GM10847 (cell line): ENCODE data around the gene MYO1G.
A peak's percentile ranks its signal among the peaks of the same experiment; 100 is the strongest.

Source experiments
- POLR2A ChIP-seq: IDR thresholded peaks from 2 replicates; pipeline ENCODE4 v1.6.1; 2011; ENCODE audit not compliant: insufficient read length; ENCODE audit errors: extremely low read depth

Gene MYO1G

DNA sequence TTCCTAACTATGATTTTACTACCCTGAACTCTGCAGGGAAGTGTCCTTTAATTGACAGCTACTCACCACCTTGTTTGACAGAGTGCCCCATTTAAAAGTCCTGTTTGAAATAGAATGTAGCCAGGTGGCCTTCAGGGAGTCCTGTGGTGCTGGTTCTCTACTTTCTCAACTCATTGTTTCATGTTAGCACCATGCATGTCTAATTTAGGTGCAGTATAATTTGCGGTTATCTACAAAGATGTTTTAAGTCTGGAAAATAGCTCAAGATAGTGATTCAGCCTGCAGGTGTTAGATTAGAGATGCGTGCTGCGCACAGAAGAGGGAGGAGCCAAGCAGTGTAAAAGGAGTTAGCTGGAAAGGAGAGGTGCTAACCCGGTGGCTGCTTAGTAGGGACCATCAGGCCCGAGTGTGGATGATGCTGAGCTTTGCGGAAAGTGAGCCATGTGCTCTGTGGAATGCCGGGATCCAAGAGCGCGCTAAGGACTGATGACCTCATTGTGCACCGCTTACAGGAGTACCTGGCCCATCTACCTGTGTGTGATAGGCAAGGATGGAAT lies 22.4 kb upstream of the MYO1G start:
- no peak for TF ChIP-seq POLR2A

DNA sequence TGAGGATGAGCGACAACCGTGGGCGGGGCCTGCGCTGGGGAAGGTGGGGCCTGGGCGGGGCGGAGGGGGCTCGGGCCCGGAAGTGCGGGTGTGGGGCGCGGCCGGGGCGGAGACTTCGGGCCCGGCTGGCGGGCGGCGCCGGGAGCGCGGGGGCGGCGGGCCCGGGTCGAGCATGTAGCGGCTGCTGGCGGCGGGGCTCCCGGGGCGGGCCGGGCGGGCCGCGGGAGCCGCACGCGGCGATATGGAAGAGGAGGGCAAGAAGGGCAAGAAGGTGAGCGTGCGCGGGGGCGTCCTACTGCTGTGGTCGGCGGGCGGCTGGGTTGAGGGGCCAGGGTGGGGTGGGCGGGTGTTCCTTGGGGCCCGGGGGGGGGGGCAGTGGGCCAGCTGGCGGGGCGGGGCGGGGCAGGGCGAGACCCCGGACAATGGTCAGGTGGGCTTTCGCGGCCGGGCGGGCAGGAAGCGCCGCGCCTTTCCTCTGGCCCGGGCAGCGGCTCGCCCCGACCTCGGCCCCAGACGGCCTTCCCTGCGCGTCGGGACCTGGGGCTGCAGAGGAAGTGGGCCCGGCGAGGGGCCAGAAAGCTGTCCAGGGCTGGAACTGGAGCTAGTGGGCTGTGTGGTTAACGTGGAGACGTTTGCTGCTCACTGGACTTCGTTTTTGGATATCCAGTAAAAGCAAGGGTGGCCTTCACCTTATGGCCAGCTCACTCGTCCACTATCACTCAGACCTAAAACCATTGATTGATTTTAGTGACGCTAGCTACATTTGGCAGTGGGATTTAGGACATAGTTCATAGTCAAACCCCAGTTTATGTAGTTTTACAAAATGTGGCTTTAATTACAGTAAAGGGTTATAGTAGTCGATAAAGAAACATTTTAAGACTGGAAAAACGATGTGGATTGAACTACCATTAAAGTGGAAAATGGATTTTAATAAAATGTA lies 21.5 kb upstream of the MYO1G start, which contains the start of gene CCM2:
Gene CCM2 (plus strand): TSS at position 109 of the 940 bp plus-strand sequence. CDS start 133 bp downstream, at position 242.
- TF ChIP-seq POLR2A: peak; percentile 32

DNA sequence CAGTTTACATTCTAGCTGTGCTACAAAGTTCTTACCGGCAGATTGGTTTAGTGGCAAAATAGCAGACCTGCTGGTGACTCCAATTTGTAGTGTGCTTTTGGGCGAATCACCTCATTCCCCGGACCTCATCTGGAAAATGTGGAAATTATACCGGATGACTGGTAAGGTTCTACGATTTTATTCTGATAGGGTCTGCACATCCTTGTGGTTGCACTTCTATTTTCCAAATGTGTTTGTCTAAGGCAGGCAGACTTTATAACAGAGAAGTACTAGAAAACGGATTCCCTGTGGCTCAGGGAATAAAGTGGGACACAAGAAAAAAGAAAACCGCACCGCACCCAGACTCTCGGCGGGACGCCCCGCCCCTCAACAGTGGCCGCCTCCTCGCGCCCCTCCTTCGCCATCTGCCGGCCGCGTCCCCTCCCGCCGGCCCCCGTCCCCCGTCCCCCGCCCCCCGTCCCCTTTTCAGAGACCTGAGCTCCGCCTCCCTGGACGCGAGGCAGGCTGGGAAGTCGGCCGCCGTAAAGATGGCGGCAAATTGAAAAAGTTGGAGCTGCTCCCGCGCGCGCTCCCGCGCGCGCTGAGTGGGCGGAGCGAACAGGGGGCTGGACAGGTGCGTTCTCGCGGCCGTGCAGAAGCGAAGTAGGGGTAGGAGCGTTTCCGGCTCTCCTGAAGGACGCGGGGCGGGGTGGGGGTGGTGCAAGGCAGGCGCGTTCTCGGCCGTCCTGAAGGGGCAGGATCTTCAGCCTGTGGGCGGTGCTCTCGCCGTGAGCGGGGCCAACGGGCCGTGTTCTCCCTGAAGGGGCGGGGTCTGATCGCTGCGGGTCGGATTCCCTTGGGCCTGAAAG lies 20.7 kb upstream of the MYO1G start:
- no peak for TF ChIP-seq POLR2A

DNA sequence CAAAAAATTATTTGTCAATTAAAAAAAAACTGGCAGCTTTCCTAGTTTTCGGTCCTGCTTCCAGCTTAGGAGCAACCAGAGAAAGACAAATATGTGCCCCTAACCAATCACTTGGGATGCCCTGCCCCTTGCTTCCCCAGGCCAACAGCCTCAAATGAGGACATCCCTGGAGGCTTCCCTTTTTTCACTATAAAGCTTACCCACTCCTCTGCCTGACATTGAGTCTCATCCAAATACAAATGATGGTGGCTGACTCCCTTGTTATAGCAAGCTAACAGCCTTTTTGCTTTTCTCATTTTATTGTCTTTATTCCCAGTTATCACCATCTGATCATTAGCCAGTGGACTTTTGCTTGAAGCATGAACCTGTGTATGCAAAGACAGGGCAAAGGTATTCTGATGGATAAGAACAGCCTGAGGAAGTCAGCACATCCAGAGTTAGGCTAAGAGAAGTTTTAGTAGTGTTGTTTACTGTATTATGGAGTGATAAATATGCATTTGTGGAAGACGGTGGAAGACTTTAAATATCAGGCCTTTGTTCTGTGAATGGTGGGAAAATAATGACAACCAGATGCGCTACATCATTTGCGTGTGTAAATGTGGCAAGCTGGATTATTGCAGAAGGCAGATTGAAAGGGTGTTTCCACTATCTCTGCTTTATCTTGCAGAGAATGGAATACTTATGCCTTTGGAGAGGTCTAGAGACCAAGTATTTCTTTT lies 19.5 kb upstream of the MYO1G start:
- TF ChIP-seq POLR2A: no peak

DNA sequence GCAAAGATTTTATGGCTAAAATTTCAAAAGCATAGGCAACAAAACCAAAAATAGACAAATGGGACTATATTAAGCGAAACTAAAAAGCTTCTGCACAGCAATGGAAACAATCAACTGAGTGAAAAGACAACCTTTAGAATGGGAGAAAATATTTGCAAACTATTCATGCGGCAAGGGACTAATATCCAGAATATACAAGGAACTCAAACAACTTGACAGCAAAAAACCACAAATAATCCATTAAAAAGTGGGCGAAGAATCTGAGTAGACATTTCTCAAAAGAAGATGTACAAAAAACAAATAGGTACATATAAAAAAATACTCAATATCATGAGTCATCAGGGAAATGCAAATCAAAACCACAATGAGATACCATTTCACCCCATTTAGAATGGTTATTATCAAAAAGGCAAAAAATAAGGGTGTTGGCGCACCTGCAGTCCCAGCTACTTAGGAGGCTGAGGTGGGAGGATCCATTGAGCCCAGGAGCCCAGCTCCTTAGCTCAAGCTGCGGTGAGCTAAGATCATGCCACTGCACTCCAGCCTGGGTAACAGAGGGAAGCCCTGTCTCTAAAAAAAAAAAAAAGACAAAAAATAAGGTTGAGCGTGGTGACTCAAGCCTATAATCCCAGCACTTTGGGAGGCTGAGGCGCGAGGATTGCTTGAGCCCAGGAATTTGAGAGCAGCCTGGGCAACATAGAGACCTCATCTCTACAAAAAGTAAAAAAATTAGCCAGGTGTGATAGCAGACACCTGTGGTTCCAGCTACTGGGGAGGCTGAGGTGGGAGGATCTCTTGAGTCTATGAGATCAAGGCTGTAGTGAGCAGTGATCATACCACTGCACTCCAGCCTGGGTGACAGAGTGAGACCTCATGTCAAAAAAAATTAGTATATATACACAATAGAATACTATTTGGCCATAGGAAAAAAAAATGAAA lies 17.0 kb upstream of the MYO1G start:
- TF ChIP-seq POLR2A: no peak

DNA sequence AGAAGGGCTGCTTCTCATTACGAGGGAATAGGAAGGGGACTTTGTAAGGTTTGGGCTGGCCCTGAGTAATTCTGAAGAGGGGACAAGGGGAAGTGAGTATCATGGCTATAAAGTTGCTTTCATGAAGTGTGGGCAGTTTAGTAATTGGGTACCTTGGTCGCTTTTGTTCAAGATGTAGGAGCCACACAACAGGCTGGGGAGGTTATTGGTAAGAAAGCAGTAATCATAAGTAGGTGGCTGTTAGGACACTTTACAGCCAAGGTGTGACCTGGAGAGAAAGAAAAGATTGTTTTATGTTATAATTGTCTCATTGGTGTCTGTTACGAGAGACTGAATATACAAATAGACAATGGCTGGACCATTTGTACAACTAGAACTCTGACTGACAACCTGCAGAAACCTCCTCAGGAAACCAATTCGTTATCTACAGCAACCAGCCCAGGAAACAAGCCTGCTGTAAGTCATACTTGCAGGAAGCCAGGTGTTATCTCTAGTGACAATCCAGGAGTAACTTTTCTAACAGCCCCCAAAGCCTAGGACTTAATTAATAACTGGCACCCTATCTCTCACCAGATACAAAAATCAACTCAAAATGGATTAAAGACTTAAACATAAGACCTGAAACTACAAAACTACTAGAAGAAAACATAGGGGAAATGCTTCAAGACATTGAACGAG lies 16.2 kb upstream of the MYO1G start:
- no peak for TF ChIP-seq POLR2A

DNA sequence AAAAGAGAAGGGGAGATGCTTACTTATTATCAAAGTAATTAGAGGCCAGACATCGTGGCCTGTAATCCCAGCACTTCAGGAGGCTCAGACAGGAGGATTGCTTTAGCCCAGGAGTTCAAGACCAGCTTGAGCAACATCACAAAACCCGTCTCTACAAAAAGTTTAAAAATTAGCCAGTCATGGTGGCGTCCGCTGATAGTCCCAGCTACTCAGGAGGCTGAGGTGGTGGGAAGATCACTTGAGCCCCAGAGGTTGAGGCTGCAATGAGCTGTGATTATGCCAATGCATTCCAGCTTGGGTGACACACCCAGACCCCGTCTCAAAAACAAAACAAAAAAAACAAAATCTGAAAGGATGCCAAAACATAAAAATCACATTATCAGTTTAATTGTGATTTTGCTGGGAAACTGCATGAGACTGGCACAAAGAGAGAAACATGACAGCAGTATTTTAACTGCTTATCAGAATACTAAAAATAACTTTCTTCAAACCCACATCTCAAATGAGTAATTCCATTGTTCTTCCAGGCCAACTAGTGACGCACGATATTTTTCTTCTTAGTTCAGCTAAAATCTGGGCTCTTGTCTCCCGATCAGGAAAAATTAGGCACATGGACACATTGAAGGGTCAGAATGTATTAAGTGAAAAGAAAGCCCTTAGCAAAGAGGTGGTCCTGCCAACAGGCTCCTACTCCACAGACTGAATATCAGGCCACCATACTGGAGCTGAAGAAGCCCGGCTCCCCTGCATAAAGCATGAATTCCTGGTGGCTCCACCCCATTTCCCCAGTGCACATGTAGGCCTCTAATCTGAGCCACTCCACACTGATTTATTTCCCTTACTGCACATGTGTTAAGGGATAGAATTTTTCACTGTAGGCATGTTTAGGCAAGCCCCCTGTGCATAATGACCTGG lies 11.6 kb upstream of the MYO1G start:
- TF ChIP-seq POLR2A: no peak

DNA sequence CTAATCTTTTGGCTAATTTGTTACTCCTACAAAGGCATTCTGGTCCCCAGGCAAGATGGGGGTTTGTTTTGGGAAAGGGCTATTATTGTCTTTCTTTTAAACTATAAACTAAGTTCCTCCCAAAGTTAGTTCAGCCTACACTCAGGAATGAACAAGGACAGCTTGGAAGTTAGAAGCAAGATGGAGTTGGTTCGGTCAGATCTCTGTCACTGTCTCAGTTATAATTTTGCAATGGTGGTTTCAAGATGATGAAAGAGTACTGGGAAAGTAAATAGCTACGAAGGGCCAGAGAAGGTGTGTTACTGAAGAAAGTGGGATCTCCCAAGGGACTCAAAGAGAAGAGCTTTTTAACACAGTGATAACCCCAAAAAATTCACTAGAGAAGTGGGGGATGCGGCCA lies 10.3 kb upstream of the MYO1G start:
- TF ChIP-seq POLR2A: no peak

DNA sequence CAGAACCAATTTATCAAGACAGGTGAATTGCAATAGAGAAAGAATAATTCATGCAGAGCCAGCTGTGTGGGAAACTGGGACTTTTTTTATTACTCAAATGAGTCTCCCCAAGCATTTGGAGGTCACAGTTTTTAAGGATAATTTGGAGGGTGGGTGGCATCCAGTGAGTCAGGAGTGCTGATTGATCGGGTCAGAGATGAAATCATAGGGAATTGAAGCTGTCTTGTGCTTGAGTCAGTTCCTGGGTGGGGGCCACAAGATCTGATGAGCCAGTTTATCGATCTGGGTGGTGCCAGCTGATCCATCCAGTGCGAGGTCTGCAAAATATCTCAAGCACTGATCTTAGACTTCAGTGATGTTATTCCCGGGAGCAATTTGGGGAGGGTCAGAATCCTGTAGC lies 9.9 kb upstream of the MYO1G start:
- no peak for TF ChIP-seq POLR2A

DNA sequence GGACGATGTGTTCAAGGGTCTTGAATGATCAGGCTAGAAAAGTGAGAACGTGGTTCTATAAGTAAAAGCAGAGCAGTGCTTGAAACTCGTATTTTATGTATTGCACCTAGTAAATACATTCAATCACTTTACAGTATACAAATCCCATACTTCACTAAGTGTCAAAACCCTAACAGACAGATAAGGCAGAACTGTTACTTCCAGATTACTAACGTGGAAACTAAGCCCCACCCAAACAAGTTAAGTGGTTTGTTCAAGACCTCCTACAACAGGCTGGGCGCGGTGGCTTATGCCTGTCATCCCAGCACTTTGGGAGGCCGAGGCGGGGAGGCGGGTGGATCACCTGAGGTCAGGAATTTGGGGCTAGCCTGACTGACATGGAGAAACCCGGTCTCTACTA lies 9.2 kb upstream of the MYO1G start:
- TF ChIP-seq POLR2A: no peak

DNA sequence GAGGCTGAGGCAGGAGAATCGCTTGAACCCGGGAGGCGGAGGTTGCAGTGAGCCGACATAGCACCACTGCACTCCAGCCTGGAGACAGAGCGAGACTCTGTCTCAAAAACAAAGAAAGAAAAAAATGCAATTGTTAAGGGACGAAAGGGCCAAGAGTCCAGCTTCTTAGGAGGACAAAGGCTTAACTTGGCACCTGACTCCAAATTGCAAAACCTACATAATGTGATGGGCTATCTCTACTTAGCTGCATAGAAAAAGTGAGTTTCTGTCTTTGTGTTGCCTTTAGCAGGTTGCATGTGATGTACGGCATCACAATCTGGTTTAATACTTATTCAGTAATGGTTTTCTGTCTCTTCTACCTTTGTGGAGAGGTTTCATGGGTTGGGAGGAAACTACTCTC lies 8.6 kb upstream of the MYO1G start:
- no peak for TF ChIP-seq POLR2A
